ENCODE measurements around the gene HHAT. TPM values are rescaled to one million over a fixed set of nuclear protein-coding genes. Genes with fewer than 3 reads are reported as not detected.

The HHAT gene
- total and polyA plus RNA-seq, 2 of the 4 experiments (the other 2 are of a cell fraction): 1.7 to 2.5 TPM

GRCh38 chr1:210413951-210414350, 85.2 kb downstream of the HHAT start:
- no peak overlapping the region for H3K18ac ChIP-seq (ENCODE audit: low read depth, low read length)
- H3K23ac ChIP-seq (ENCODE audit: low read depth, low read length): no peak overlapping the region
- POLR2A ChIA-PET (ENCODE audit: unreplicated experiment): no interaction called here
- DNase-seq: no peak
- dilution Hi-C loops (cut with HindIII; ENCODE audit: low sequenced_read_pairs, unreplicated experiment) (no loop called here), intact Hi-C loops (cut with micrococcal nuclease) (no loop called here), in situ Hi-C loops (cut with MboI; ENCODE audit: low sequenced_read_pairs) (loop anchor here (25.0 kb wide), 1 partner anchor 173 kb away; no protein-coding TSS in a partner anchor)
- no peak overlapping the region for H2AK9ac ChIP-seq (replicated peaks; ENCODE audit: low read depth, low read length, poor library complexity)
- H4K20me1 ChIP-seq (ENCODE audit: insufficient read depth, low read length): no peaks in the 10 kb centered on the region
- H4K91ac ChIP-seq (ENCODE audit: insufficient read depth, low read depth, low read length): no peak overlapping the region
- CTCF ChIA-PET: no interaction called here
- TF ChIP-seq RFX5 (IDR thresholded peaks at IDR 0.05; ENCODE audit: low read depth, low read length) (no peak), RAD21 (IDR thresholded peaks at IDR 0.05; ENCODE audit: low read length) (no peak), CHD1 (IDR thresholded peaks at IDR 0.05; ENCODE audit: low read depth, low read length) (no peak), ELK1 (IDR thresholded peaks at IDR 0.05; ENCODE audit: borderline replicate concordance, low read depth, low read length) (no peak), FOS (IDR thresholded peaks at IDR 0.05; ENCODE audit: low read depth, low read length) (no peak), RCOR1 (IDR thresholded peaks at IDR 0.05; ENCODE audit: insufficient replicate concordance, low read length) (no peak), NFE2L2 (IDR thresholded peaks at IDR 0.05; ENCODE audit: low read depth, low read length) (no peak), SMC3 (IDR thresholded peaks at IDR 0.05; ENCODE audit: low read depth, low read length) (no peak), BHLHE40 (IDR thresholded peaks at IDR 0.05; ENCODE audit: low read depth, low read length) (no peak), MXI1 (IDR thresholded peaks at IDR 0.05; ENCODE audit: borderline replicate concordance, low read depth, low read length) (no peak), MAFK (IDR thresholded peaks at IDR 0.05; ENCODE audit: low read depth, low read length) (no peak), MAZ (IDR thresholded peaks at IDR 0.05; ENCODE audit: borderline replicate concordance, low read depth, low read length) (no peak), CEBPB (IDR thresholded peaks at IDR 0.05; ENCODE audit: low read depth, low read length) (no peak), POLR2A (IDR thresholded peaks at IDR 0.05; ENCODE audit: low read depth, low read length) (no peak)
- TF ChIP-seq, protein P1, sequence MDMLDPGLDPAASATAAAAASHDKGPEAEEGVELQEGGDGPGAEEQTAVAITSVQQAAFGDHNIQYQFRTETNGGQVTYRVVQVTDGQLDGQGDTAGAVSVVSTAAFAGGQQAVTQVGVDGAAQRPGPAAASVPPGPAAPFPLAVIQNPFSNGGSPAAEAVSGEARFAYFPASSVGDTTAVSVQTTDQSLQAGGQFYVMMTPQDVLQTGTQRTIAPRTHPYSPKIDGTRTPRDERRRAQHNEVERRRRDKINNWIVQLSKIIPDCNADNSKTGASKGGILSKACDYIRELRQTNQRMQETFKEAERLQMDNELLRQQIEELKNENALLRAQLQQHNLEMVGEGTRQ (IDR thresholded peaks at IDR 0.05; ENCODE audit: low read depth, low read length): no peak
- TF ChIP-seq, protein P2, sequence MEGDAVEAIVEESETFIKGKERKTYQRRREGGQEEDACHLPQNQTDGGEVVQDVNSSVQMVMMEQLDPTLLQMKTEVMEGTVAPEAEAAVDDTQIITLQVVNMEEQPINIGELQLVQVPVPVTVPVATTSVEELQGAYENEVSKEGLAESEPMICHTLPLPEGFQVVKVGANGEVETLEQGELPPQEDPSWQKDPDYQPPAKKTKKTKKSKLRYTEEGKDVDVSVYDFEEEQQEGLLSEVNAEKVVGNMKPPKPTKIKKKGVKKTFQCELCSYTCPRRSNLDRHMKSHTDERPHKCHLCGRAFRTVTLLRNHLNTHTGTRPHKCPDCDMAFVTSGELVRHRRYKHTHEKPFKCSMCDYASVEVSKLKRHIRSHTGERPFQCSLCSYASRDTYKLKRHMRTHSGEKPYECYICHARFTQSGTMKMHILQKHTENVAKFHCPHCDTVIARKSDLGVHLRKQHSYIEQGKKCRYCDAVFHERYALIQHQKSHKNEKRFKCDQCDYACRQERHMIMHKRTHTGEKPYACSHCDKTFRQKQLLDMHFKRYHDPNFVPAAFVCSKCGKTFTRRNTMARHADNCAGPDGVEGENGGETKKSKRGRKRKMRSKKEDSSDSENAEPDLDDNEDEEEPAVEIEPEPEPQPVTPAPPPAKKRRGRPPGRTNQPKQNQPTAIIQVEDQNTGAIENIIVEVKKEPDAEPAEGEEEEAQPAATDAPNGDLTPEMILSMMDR (conservative IDR thresholded peaks at IDR 0.05; ENCODE audit: low read depth, low read length): no peak
- no peaks in the 10 kb centered on the region for H3K79me1 ChIP-seq (ENCODE audit: low read depth in 1 of 2, low read length in 2 of 2)
- no TSS peak for BruUV-seq (replicated peaks)
- H3K36me3 ChIP-seq (ENCODE audit: control insufficient read depth, insufficient read depth, low read length): no peaks in the 10 kb centered on the region
- H3K4me3 ChIP-seq (ENCODE audit: insufficient read depth, low read depth, low read length): no peak overlapping the region
- no peak overlapping the region for H3K4me2 ChIP-seq (ENCODE audit: low read depth, low read length)
- no peak overlapping the region for H3K4ac ChIP-seq (ENCODE audit: low read depth, low read length)
- H2AK5ac ChIP-seq (ENCODE audit: low read depth, low read length): no peak overlapping the region
- H2AFZ ChIP-seq (replicated peaks; ENCODE audit: low read length, poor library complexity): no peak overlapping the region
- H3K27ac ChIP-seq (ENCODE audit: insufficient read depth, low read length): no peak overlapping the region
- ATAC-seq (ENCODE audit: low read depth): no peak
- no peaks in the 10 kb centered on the region for H3K27me3 ChIP-seq (ENCODE audit: control insufficient read depth, insufficient read depth, low read length)
- WGBS, 2 experiments (ENCODE audit: extremely low coverage in 2 of 2, insufficient read length in 1 of 2): 83% methylated on average over 1 of the region's 4 CpGs; no CpG with 5 or more reads in 1 of the 2 experiments
- H3K9me3 ChIP-seq (ENCODE audit: control insufficient read depth, insufficient read depth, low read length): no peaks in the 10 kb centered on the region
- H2BK20ac ChIP-seq (ENCODE audit: low read depth, low read length): no peak overlapping the region
- no peak overlapping the region for H3K56ac ChIP-seq (ENCODE audit: extremely low read depth, insufficient read depth, low read length)
- no peak overlapping the region for H4K5ac ChIP-seq (ENCODE audit: low read depth, low read length)
- no peak overlapping the region for H4K8ac ChIP-seq (ENCODE audit: low read depth in 2 of 2, low read length in 2 of 2)
- H2BK5ac ChIP-seq (ENCODE audit: low read depth, low read length, poor library complexity, severe bottlenecking): no peak overlapping the region
- H3K9me1 ChIP-seq (ENCODE audit: insufficient read depth, low read length): no peaks in the 10 kb centered on the region; the same call in 1 of the 2 replicates
- no peak overlapping the region for H3K14ac ChIP-seq (replicated peaks; ENCODE audit: low read depth, low read length)
- no peak overlapping the region for H2BK15ac ChIP-seq (ENCODE audit: low read depth, low read length)
- H3K9ac ChIP-seq (ENCODE audit: low read depth, low read length): no peak overlapping the region
- H3K4me1 ChIP-seq (ENCODE audit: control insufficient read depth, insufficient read depth, low read length): no peaks in the 10 kb centered on the region
- no peak overlapping the region; the same call in 1 of the 2 replicates for H2BK120ac ChIP-seq (ENCODE audit: low read depth, low read length)
